HG02798 (cell line): ENCODE measurements around the gene KIF21A.
A peak's percentile ranks its signal among the peaks of the same experiment; 100 is the strongest.

Experiments
- ATAC-seq: cut with Tn5 transposase; IDR thresholded peaks from one replicate; pipeline ENCODE4 v1.9.1; 2021; ENCODE audit warnings: mild to moderate bottlenecking; ENCODE audit not compliant: unreplicated experiment, poor library complexity

Gene KIF21A

GRCh38 chr12:39352471-39353017 lies 90.4 kb downstream of the KIF21A start:
- no peak for ATAC-seq

GRCh38 chr12:39351153-39351552 lies 91.8 kb downstream of the KIF21A start:
- no peak for ATAC-seq

GRCh38 chr12:39348941-39349626 lies 93.8 kb downstream of the KIF21A start:
- no peak for ATAC-seq

- no peak for ATAC-seq
These were observed 94.4 kb downstream of the KIF21A start for GRCh38 chr12:39348523-39348922.

- no peak for ATAC-seq
These were observed 98.0 kb downstream of the KIF21A start for GRCh38 chr12:39344926-39345325.

- ATAC-seq, result no peak
These were observed 99.3 kb downstream of the KIF21A start for GRCh38 chr12:39343665-39344064.

- no peak for ATAC-seq
These were observed 101.2 kb downstream of the KIF21A start for GRCh38 chr12:39341761-39342160.

GRCh38 chr12:39341179-39341578 lies 101.7 kb downstream of the KIF21A start:
- ATAC-seq, result peak; percentile 72

- no peak for ATAC-seq
These were observed 110.2 kb downstream of the KIF21A start for GRCh38 chr12:39332661-39333175.

GRCh38 chr12:39331539-39332261 lies 111.2 kb downstream of the KIF21A start:
- ATAC-seq, result no peak

GRCh38 chr12:39329876-39330275 lies 113.0 kb downstream of the KIF21A start:
- no peak for ATAC-seq

- no peak for ATAC-seq
These were observed 113.9 kb downstream of the KIF21A start for GRCh38 chr12:39329018-39329417.

GRCh38 chr12:39327965-39328364 lies 115.0 kb downstream of the KIF21A start:
- ATAC-seq, result no peak

GRCh38 chr12:39327510-39327909 lies 115.4 kb downstream of the KIF21A start:
- ATAC-seq, result no peak

- ATAC-seq, result no peak
These were observed 123.7 kb downstream of the KIF21A start for GRCh38 chr12:39319180-39319579.

- no peak for ATAC-seq
These were observed 128.4 kb downstream of the KIF21A start for GRCh38 chr12:39314547-39314946.

GRCh38 chr12:39309516-39309915 lies 133.4 kb downstream of the KIF21A start:
- ATAC-seq, result no peak

GRCh38 chr12:39301422-39301821 lies 141.5 kb downstream of the KIF21A start:
- no peak for ATAC-seq

- ATAC-seq, result no peak
These were observed 142.1 kb downstream of the KIF21A start for GRCh38 chr12:39300799-39301198.

- no peak for ATAC-seq
These were observed 145.0 kb downstream of the KIF21A start for GRCh38 chr12:39297891-39298290.

- no peak for ATAC-seq
These were observed 146.4 kb downstream of the KIF21A start for GRCh38 chr12:39296496-39296895.
